ENCODE results near the gene SEH1L. TPM values are rescaled to one million over a fixed set of nuclear protein-coding genes. Genes with fewer than 3 reads are reported as not detected.

SEH1L gene
- total RNA-seq, 1 experiment from 2014 or later = 98.3 TPM

- H3K4me2 ChIP-seq = no peak overlapping the region
- peaks cover 5% of the 10 kb centered on the region; the same call in 1 of the 2 replicates for H4K20me1 ChIP-seq (ENCODE audit: insufficient read depth)
- no peak overlapping the region for H3K4me3 ChIP-seq
- no peaks in the 10 kb centered on the region for H3K4me1 ChIP-seq (replicated peaks; ENCODE audit: insufficient read depth)
- no peak for DNase-seq
- BruUV-seq (replicated peaks) = no TSS peak
- ChIA-PET POLR2A (ENCODE audit: unreplicated experiment) (interaction anchor here (0.9 kb wide), 1 partner anchor 14 kb away, joined by 3 read pairs; the partner anchor contains the start of gene CEP192), CTCF (interaction anchor here (0.7 to 0.8 kb wide), 2 partner anchors 33 to 46 kb away, joined by 3 read pairs; no protein-coding TSS in a partner anchor)
- H3F3A ChIP-seq (ENCODE audit: insufficient read depth, low read depth) = 0 out of 2 replicates have a peak, but pooled peaks cover 5% of the 10 kb centered on the region
- H3K27me3 ChIP-seq (ENCODE audit: insufficient read depth, low read depth) = no peaks in the 10 kb centered on the region
- H3K9me2 ChIP-seq (ENCODE audit: insufficient read depth) = no peaks in the 10 kb centered on the region
- H3K79me2 ChIP-seq (ENCODE audit: low read depth) = 0 out of 2 replicates have a peak, but pooled peaks cover 7% of the 10 kb centered on the region
- no peak overlapping the region for H2AFZ ChIP-seq
- TF ChIP-seq EZH2 (IDR thresholded peaks at IDR 0.05; ENCODE audit: low read depth) = no peak
- TF ChIP-seq, protein P1, sequence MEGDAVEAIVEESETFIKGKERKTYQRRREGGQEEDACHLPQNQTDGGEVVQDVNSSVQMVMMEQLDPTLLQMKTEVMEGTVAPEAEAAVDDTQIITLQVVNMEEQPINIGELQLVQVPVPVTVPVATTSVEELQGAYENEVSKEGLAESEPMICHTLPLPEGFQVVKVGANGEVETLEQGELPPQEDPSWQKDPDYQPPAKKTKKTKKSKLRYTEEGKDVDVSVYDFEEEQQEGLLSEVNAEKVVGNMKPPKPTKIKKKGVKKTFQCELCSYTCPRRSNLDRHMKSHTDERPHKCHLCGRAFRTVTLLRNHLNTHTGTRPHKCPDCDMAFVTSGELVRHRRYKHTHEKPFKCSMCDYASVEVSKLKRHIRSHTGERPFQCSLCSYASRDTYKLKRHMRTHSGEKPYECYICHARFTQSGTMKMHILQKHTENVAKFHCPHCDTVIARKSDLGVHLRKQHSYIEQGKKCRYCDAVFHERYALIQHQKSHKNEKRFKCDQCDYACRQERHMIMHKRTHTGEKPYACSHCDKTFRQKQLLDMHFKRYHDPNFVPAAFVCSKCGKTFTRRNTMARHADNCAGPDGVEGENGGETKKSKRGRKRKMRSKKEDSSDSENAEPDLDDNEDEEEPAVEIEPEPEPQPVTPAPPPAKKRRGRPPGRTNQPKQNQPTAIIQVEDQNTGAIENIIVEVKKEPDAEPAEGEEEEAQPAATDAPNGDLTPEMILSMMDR (conservative IDR thresholded peaks at IDR 0.05) = no peak
- H3K27ac ChIP-seq = no peak overlapping the region
- peaks cover 9% of the 10 kb centered on the region for H3K36me3 ChIP-seq (ENCODE audit: low read depth)
- intact Hi-C loops (cut with micrococcal nuclease; ENCODE audit: unreplicated experiment) = no loop called here
- H3K9me3 ChIP-seq (ENCODE audit: insufficient read depth, low read depth) = no peaks in the 10 kb centered on the region
Observed at GRCh38 chr18:13005289-13005688, 57.5 kb downstream of the SEH1L start.

GRCh38 chr18:13006531-13007247 is 58.9 kb downstream of the SEH1L start:
- CTCF ChIA-PET = no interaction called here
- intact Hi-C loops (cut with micrococcal nuclease; ENCODE audit: unreplicated experiment) = no loop called here
- POLR2A ChIA-PET (ENCODE audit: unreplicated experiment) = interaction anchor here (0.6 kb wide), 1 partner anchor 650 kb away, joined by 11 read pairs; no protein-coding TSS in a partner anchor

DNA sequence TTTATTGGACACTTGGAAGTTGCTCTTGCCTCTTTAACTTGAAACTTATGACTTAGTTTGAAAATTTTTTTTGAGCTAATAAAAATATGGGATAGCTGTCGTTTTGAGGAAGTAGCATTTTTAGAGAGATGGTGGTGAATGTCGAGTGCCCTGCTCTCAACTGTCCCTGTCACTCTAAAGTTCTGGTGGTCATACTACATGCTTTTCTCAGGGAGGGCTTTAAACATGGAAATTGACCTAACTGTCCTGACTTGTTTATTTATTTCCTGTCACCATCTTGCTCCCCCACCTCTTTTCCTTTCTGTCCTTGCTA is 59.4 kb downstream of the SEH1L start:
- H3K4me2 ChIP-seq = no peak overlapping the region
- no peak overlapping the region for H2AFZ ChIP-seq
- 0 out of 2 replicates have a peak, but pooled peaks cover 5% of the 10 kb centered on the region for H3F3A ChIP-seq (ENCODE audit: insufficient read depth, low read depth)
- H3K4me3 ChIP-seq = no peak overlapping the region
- no peaks in the 10 kb centered on the region for H4K20me1 ChIP-seq (ENCODE audit: insufficient read depth)
- no peaks in the 10 kb centered on the region for H3K9me3 ChIP-seq (ENCODE audit: insufficient read depth, low read depth)
- DNase-seq = no peak
- no peaks in the 10 kb centered on the region for H3K9me2 ChIP-seq (ENCODE audit: insufficient read depth)
- H3K27ac ChIP-seq = no peak overlapping the region
- H3K4me1 ChIP-seq (replicated peaks; ENCODE audit: insufficient read depth) = no peaks in the 10 kb centered on the region
- ChIA-PET CTCF (no interaction called here), POLR2A (ENCODE audit: unreplicated experiment) (no interaction called here)
- H3K79me2 ChIP-seq (ENCODE audit: low read depth) = 0 out of 2 replicates have a peak, but pooled peaks cover 7% of the 10 kb centered on the region
- no TSS peak for BruUV-seq (replicated peaks)
- intact Hi-C loops (cut with micrococcal nuclease; ENCODE audit: unreplicated experiment) = no loop called here
- TF ChIP-seq, protein P1 (conservative IDR thresholded peaks at IDR 0.05) = no peak
- no peak for TF ChIP-seq EZH2 (IDR thresholded peaks at IDR 0.05; ENCODE audit: low read depth)
- no peaks in the 10 kb centered on the region for H3K27me3 ChIP-seq (ENCODE audit: insufficient read depth, low read depth)
- peaks cover 20% of the 10 kb centered on the region; the same call in 1 of the 2 replicates for H3K36me3 ChIP-seq (ENCODE audit: low read depth)

More at GRCh38 chr18:13006531-13007247, 58.9 kb downstream of the SEH1L start:
- Histone ChIP-seq H3K36me3 (ENCODE audit: low read depth) (peaks cover 15% of the 10 kb centered on the region), H3K9me3 (ENCODE audit: insufficient read depth, low read depth) (no peaks in the 10 kb centered on the region), H3K27me3 (ENCODE audit: insufficient read depth, low read depth) (no peaks in the 10 kb centered on the region), H3K4me2 (no peak overlapping the region), H3K4me1 (replicated peaks; ENCODE audit: insufficient read depth) (no peaks in the 10 kb centered on the region), H3K27ac (no peak overlapping the region), H3K9me2 (ENCODE audit: insufficient read depth) (no peaks in the 10 kb centered on the region), H4K20me1 (ENCODE audit: insufficient read depth) (peaks cover 3% of the 10 kb centered on the region; the same call in 1 of the 2 replicates), H3F3A (ENCODE audit: insufficient read depth, low read depth) (0 out of 2 replicates have a peak, but pooled peaks cover 5% of the 10 kb centered on the region), H3K4me3 (no peak overlapping the region), H2AFZ (no peak overlapping the region), H3K79me2 (ENCODE audit: low read depth) (0 out of 2 replicates have a peak, but pooled peaks cover 7% of the 10 kb centered on the region)
- DNase-seq = no peak
- no TSS peak for BruUV-seq (replicated peaks)
- TF ChIP-seq EZH2 (IDR thresholded peaks at IDR 0.05; ENCODE audit: low read depth) = no peak
- TF ChIP-seq, protein P1 (conservative IDR thresholded peaks at IDR 0.05) = no peak

Data from PC-9 (cell line).